Measurements from ENCODE around the gene CFAP43.

- TF ChIP-seq CTCF (IDR thresholded peaks at IDR 0.05) (no peak), POLR2AphosphoS5 (IDR thresholded peaks at IDR 0.05) (no peak), POLR2A (IDR thresholded peaks at IDR 0.05; ENCODE audit: low read depth) (no peak), EP300 (IDR thresholded peaks at IDR 0.05) (no peak)
These were observed 128.2 kb downstream of the CFAP43 start for GRCh38 chr10:104103956-104104355.

All from esophagus muscularis mucosa (tissue), 4 donors.